A549 (cell line): Measurements from ENCODE around the gene C2CD4C.

Experiments used
- CEBPB ChIP-seq, 2 experiments: fragments of >200 bp in 1 of 2; sonication (Bioruptor Twin) in 1 of 2; formaldehyde crosslinking in 1 of 2; IDR thresholded peaks; 2 replicates each; pipeline ENCODE4 v1.6.1; 2012 to 2016
- EHMT2 ChIP-seq: fragments of 200-600 bp; sonication (generic); IDR thresholded peaks from 2 replicates; pipeline ENCODE4 v1.6.1; 2016; ENCODE audit warnings: antibody characterized with exemption, low read depth, mild to moderate bottlenecking, moderate library complexity
- EP300 ChIP-seq, 2 experiments: fragments of >200 bp; sonication (Bioruptor Twin); formaldehyde crosslinking; IDR thresholded peaks; 2 replicates in 1 of 2; 3 replicates in 1 of 2; pipeline ENCODE4 v1.6.1; 2016 to 2017
- FOSL2 ChIP-seq, 2 experiments: fragments of 450-650 bp in 1 of 2; fragments of >200 bp in 1 of 2; sonication (Bioruptor Twin) in 1 of 2; formaldehyde crosslinking; IDR thresholded peaks; 2 replicates each; pipeline versions ENCODE4 v1.5.0 to v1.6.1; 2016 to 2020; ENCODE audit warnings: mild to moderate bottlenecking in 1 of 2, moderate library complexity in 1 of 2
- JUNB ChIP-seq: fragments of >200 bp; sonication (Bioruptor Twin); formaldehyde crosslinking; IDR thresholded peaks from 2 replicates; pipeline ENCODE4 v1.6.1; 2016
- NFE2L2 ChIP-seq: fragments of 150-350 bp; conservative IDR thresholded peaks from 2 replicates; pipeline ENCODE4 v1.6.1; 2014; ENCODE audit warnings: low read length
- NPAS2 ChIP-seq: fragments of 250-450 bp; sonication (Bioruptor Pico); IDR thresholded peaks from 2 replicates; pipeline ENCODE4 v1.8.0; 2022; ENCODE audit warnings: mild to moderate bottlenecking, moderate library complexity, borderline replicate concordance
- POLR2A ChIP-seq: IDR thresholded peaks from 2 replicates; pipeline ENCODE4 v1.6.1; 2012; ENCODE audit warnings: mild to moderate bottlenecking, low read length
- POLR2AphosphoS2 ChIP-seq: conservative IDR thresholded peaks from 2 replicates; pipeline ENCODE4 v1.6.1; 2012; ENCODE audit warnings: low read length, improper control_type of control experiment, inconsistent platforms
- RAD21 ChIP-seq, 2 experiments: fragments of >200 bp in 1 of 2; sonication (Bioruptor Twin) in 1 of 2; formaldehyde crosslinking in 1 of 2; IDR thresholded peaks in 1 of 2; conservative IDR thresholded peaks in 1 of 2; 2 replicates in 1 of 2; 3 replicates in 1 of 2; pipeline ENCODE4 v1.6.1; 2012 to 2018; ENCODE audit warnings: inconsistent platforms in 1 of 2
- RFX5 ChIP-seq: fragments of 450-650 bp; IDR thresholded peaks from 2 replicates; pipeline ENCODE4 v1.7.1; 2014; ENCODE audit warnings: antibody characterized with exemption, mild to moderate bottlenecking, moderate library complexity
- TF ChIP-seq, protein P1 (sequence below): fragments of >200 bp; sonication (Bioruptor Twin); formaldehyde crosslinking; IDR thresholded peaks from 3 replicates; pipeline ENCODE4 v1.5.1; 2016

DNA sequence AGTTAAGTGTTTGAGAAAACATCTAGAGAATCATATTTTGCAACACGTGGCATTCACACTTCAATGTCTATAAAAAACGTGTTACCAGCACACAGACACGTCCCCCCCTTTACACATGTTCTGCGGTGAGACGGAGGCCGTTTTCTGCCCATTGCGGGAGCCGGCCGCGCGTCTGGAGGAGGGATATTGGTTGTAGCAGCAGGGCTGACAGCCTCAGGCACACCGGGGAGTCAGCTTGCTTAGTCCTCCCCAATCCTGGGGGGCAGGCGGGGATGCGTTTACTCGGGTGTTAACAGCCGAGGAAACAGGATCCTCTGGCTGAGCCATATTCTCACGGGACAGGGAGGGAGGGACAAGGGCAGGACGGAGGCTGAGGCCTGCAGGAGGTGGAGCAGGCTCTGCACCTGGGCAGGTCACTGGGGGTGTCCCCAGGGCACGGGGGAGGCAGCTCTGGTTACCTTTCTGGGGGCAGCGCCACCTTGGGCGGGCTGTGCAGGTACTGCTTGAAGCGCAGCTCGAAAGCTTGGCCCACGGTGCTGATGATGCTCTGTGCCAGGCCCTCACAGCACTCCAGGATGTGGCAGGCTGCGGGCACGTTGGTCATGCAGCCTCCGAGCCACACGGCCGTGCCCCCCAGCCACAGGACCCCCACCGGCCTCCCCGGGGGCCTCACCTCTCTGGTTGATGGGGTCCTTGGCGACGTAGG, 26.9 kb upstream of the C2CD4C start:
- no peak for TF ChIP-seq EHMT2
- no peak for TF ChIP-seq NPAS2 (CRISPR knock-in tag)
- TF ChIP-seq, protein P1, sequence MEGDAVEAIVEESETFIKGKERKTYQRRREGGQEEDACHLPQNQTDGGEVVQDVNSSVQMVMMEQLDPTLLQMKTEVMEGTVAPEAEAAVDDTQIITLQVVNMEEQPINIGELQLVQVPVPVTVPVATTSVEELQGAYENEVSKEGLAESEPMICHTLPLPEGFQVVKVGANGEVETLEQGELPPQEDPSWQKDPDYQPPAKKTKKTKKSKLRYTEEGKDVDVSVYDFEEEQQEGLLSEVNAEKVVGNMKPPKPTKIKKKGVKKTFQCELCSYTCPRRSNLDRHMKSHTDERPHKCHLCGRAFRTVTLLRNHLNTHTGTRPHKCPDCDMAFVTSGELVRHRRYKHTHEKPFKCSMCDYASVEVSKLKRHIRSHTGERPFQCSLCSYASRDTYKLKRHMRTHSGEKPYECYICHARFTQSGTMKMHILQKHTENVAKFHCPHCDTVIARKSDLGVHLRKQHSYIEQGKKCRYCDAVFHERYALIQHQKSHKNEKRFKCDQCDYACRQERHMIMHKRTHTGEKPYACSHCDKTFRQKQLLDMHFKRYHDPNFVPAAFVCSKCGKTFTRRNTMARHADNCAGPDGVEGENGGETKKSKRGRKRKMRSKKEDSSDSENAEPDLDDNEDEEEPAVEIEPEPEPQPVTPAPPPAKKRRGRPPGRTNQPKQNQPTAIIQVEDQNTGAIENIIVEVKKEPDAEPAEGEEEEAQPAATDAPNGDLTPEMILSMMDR = no peak
- TF ChIP-seq FOSL2 (IDR thresholded peaks at IDR 0.05) = no peak
- TF ChIP-seq FOSL2 (CRISPR knock-in tag; IDR thresholded peaks at IDR 0.05) = no peak
- no peak for TF ChIP-seq CEBPB (IDR thresholded peaks at IDR 0.05)
- no peak for TF ChIP-seq POLR2AphosphoS2
- TF ChIP-seq NFE2L2 = no peak
- TF ChIP-seq POLR2A = no peak
- TF ChIP-seq RAD21 (conservative IDR thresholded peaks at IDR 0.05 in 1 of 2, IDR thresholded peaks at IDR 0.05 in 1 of 2) = no peak
- TF ChIP-seq RFX5 = no peak
- TF ChIP-seq JUNB = no peak
- TF ChIP-seq EP300 (IDR thresholded peaks at IDR 0.05) = no peak
